ENCODE data around the gene GPN2. TPM values are rescaled to one million over a fixed set of nuclear protein-coding genes. Genes with fewer than 3 reads are reported as not detected.
"Not testable (repeated sequence)": the region's sequence is repeated elsewhere in the genome, so short reads cannot be mapped to it uniquely, and the experiment has no call there.

GPN2 gene
- total RNA-seq, 1 experiment from 2014 or later, result 15.7 TPM

DNA sequence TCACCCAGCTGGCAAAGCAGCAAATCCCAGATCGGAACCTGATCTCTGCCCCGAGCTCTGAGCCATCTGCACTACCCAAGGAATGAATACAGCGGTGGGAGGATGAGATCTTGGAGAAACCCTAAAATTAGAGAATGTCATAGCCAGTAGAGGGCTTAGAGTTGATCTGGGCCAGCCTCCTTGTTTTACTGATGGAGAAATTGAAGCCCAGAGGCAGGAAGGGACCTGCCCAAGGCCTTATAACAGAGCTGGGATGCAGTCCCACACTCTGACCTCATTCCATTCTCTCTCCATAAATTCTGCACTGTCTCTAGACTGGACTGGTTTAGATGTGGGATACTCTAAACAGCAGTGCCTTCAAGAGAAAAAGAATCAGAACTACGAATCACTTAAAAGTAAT lies 31.9 kb downstream of the GPN2 start:
- no peak for DNase-seq (ENCODE audit: low read depth)

DNA sequence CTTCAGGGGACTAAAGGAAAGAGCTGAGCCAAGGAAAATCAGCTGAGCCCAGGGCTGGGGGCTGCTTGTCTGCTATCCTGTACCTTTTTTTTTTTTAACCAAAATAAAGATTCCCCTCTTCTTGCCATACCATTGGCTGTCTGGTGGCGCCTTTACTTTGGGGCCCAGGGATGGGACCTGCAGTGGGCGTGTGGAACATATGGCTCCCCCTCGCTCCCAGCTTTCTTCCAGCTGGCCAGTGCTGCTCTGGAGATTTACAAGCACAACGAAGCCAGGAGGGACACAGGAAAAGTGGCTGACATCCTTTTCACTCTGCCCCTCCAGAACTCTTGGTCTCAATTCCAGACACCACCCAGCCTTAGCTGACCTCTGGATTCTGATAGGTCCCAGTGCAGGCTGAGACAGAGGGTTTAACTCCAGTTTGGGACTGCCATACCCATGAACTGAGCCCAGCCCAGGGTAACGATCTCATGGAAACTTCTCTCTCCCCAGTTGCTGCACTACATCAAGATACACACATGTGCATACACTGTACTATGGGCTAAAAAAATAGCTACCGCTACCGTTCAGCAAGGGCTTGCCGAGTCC lies 32.5 kb downstream of the GPN2 start:
- DNase-seq (ENCODE audit: low read depth), result no peak

DNA sequence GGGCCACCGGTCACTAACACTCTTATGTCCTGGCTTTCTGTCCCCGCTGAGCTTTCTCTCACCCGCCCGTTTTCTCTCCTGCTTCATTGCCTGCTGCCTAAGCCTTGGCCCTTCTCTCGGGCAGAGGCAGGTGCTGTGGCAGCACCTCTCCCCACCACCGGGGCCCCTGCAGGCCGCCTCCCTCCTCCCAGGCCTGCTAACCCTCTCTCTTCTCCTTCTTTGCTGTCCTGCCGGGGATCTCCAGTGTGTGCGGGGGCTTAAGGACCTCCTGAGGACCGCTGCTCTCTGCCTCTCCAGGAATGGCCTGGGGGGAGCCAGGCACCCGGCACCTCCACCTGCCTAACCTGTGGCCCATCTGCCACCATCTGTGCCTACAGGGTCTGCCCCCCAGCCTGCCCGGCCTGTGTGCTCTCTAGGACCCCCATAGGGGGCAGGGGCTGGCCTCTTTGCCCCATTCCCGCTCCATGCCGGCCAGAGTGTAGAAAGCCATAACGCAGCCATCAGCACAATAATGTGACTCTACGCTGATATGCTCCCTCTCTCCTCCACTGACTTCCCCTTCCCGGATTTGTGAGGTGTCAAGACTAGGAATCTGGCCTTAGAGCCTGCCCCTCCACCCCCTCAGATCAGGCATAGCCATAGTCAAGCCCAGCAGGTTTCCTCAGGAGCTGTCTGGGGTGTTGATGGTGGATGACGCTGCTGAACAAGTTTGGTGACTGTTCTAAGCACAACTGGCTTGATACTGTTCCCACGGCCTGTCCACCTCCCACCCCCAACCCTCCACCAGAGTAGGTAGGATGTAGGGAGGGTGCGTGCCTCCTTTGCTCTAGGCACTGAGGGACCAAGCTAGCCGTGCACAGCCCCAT lies 33.2 kb downstream of the GPN2 start:
- DNase-seq (ENCODE audit: low read depth), result no peak

DNA sequence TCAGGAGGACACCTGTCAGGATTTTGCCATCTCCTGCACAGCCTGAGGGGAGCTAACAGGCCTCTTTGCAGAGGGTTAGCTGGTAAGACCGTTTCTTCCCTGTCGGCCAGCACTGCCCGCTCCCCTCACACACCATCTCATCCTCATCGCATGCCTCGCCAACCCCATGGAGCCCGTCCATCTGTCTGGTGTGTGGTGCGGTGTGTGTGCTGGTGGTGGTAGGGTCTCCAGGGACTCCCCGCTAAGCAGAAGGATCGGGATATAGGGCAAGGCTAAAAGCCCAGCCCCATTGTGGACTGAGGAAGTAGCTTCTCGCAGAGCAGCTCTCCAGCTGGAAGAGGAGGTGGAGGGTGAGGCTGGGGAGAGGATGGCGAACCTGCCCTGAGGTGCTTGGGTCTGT lies 33.9 kb downstream of the GPN2 start:
- DNase-seq (ENCODE audit: low read depth), result no peak

DNA sequence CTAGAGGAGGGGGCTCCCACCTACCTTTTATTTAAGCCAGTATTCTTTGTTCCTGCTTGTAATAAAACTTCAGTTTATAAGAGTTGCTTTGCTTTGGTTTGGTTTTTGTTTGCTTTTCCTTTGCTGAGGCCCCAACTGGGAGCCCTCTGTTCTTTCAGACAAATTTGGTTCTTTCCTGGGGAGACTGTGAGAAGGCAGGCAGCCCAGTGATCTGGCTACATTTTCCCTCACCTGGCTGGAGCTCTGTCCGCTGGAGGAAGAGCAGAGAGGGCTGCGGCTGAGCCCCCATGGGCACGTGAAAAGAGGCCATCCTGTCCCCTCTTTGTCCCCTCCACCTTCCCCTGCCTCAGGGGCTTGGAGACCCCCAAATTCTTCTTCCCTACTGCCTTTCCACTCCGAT lies 34.4 kb downstream of the GPN2 start:
- no peak for DNase-seq (ENCODE audit: low read depth)

DNA sequence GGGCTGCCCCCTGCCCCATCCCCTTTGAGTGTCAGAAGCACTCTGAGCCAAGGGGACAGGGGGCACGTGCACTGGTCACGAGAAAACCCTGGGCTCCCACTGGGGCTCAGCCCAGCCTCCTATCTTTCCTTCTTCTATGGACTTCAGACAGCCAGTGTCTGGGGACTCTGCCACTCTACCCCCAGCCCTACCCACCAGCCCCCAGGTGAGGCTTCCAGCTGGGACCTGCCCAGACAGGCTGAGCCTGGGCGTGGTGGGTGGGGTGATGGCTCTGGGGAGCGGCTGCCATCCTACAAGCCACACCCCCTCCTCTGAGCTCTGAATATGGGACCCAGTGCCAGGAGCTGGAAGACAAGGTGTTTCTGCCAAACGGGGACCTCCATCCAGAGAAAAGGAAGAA lies 35.2 kb downstream of the GPN2 start:
- no peak for DNase-seq (ENCODE audit: low read depth)

DNA sequence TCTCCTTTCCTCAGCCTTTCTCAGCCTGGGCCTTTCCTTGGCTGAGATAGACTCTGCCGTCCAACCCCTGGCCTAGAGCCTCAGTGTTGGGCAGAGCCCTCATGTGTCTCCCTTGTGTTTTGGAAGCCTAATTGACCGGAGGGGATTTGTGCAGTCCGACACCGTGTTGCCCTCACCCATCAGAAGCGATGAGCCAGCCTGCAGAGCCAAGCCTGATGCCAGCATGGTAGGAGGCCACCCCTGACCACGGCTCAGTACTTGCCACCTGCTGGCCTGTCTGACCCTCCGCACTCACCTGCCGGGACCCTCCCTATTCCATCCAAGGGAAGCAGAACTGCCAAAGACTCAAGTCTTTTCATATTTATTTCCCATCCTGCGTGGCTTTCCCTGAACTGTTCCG lies 36.5 kb downstream of the GPN2 start:
- no peak for DNase-seq (ENCODE audit: low read depth)

DNA sequence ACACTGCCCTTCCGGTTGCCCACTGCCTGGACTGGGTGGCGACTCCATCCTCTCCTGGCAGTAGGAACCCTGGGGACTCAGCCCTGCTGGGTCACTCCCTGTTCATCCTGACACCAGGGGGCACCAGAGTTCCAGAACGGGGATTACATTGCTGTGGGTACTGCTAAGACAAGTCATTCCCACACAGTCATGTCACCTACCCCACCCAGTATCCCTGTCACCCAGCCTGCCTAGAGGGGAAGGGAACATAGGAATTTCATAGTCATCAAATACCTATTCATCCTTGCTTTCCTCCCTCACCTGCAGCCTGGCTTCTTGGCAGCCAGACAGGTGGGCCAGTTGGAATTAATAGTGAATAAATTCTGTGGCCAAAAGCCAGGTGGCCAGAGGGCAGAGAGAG lies 36.9 kb downstream of the GPN2 start:
- peak; percentile 85 for DNase-seq (ENCODE audit: low read depth)

DNA sequence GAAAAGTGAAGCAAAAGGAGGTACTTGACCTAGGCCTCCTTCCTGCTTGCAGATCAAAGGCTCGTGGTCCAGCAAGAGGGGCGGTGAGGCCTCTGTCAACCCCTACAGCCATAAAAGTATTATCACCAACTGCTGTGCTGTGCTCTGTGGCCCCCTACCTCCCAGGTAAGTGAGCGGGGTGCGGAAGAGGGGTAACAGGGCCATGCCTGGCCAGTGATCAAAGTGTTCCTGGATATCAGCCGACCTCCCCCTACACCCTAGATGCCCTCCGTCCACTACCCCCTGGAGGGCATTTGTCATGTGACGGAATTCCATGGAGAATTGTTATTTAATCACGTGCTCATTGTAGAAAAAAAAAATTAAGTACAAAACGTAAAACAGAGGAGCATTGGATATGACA lies 37.4 kb downstream of the GPN2 start:
- DNase-seq (ENCODE audit: low read depth), result no peak

DNA sequence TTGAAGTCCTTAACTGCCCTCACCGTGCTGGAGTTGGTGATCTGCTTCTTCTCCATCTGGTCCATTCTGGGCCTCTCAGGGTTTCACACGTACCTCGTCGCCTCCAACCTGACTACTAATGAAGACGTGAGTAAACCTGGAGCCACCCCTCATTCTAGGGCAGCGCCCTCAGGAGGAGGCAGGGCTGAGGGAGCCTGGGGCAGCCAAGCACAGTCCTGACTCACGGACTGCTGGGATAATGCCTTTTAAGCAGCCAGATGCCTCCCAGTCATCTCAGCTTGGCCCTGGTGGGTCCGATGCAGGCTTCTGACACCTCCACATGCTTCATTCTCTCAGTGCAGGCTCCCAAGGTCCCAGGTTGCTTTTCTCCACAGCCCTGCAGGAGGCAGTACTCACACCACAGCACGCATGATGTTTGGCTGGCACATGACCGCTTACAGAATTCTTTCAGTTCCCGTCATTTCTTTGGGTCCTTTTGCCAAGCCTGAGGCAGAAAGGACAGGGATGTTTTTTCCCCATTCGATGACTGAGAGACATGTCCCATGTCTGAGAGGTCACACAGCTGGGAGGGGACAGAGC lies 38.9 kb downstream of the GPN2 start:
- DNase-seq (ENCODE audit: low read depth), result no peak

DNA sequence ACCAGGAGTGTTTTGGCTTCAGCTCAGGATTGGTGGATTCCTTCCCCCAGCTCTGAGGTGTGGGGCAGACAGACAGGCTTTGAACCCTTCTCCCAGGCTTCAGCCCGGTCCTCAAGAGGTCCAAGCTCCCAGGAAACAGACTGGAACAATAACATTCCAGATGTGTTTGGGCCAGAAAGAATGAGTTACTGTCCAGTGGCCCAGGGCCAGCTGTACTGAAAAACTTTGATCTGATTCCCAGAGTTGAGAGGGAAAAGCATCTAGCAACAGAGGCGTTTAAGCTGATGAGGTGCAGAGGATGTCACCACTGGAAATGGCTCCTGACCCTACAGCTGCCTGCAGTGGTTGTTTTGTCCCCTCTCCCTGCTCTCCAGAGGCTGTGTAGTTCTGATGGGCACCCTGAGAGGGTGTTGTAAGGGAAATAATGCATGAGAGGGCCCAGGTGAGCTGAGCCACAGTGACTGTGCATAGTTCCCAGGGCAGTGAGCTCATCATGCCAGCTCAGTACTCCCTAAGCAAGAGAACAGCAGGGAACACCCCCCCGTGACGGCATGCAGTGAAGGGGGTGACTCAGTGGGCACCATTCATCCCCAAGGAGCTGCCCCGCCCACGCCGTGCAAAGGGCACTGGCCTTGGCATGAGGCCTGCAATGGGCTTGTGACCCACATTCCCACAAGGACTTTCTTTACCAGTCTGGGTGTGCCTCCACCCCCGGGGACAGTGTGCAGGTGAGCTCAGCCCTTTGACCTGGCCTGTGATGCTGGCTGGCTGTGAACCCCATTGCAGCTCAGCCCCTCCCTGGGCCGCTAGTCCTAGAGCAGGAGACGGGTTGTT lies 40.9 kb downstream of the GPN2 start:
- peak; percentile 95 for DNase-seq (ENCODE audit: low read depth)

DNA sequence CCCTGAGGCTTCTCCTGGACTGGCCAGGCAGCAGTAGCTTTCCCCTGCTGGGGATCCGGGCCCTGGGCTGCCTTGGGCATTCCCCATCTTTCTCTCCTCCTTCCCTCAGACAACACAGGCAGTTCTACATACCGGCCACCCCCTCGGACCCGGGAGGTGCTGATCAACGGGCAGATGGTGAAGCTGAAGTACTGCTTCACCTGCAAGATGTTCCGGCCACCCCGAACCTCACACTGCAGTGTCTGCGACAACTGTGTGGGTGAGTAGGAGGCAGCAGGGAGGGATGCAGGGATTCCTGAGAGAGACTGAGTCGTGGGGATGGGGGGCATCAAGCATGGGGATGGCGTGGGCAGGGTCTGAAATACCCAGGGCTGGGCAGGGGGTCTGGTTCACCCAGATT lies 41.6 kb downstream of the GPN2 start:
- DNase-seq (ENCODE audit: low read depth), result no peak

DNA sequence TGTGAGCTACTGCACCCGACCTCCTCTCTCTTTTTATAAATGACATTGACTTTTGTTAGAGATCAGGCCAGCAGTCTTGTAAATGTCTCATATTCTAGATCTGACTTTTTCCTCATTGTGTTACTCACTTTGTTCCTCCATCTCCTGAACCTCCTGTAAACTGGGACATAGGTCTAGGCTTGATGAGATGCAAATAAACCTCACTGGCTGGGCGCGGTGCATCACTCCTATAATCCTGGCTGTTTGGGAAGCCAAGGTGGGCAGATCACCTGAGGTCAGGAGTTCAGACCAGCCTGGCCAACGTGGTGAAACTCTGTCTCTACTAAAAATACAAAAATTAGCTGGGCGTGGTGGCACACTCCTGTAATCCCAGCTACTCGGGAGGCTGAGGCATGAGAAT lies 42.3 kb downstream of the GPN2 start:
- not testable (repeated sequence) for DNase-seq (ENCODE audit: low read depth)

DNA sequence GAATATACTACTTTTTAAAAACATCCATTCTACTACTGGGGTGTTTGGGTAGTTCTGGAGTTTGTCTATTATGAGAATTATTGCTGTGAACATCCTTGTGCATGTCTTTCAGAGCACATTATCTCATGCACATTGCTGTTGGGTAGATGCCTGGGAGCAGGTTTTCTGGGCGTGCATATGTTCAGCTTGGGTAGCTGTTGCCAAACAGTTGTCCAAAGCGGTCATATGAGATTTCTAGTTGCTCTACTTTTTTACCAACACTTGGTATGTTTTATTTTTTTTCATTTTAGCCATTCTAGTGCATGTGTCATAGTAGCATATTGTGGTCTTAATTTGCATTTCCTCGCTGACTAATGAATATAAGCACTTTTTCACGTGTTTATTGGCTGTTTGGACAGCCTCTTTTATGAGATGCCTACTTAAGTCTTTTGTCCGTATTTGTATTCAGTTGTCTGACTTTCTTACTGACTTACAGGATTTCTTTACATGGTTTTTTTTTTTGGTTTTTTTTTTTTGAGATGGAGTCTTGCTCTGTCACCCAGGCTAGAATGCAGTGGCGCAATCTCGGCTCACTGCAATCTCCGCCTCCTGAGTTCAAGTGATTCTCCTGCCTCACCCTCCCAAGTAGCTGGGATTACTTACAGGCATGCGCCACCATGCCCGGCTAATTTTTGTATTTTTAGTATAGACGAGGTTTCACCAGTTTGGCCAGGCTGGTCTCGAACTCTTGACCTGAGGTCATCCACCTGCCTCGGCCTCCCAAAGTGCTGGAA lies 45.5 kb downstream of the GPN2 start:
- DNase-seq (ENCODE audit: low read depth), result peak; percentile 34

DNA sequence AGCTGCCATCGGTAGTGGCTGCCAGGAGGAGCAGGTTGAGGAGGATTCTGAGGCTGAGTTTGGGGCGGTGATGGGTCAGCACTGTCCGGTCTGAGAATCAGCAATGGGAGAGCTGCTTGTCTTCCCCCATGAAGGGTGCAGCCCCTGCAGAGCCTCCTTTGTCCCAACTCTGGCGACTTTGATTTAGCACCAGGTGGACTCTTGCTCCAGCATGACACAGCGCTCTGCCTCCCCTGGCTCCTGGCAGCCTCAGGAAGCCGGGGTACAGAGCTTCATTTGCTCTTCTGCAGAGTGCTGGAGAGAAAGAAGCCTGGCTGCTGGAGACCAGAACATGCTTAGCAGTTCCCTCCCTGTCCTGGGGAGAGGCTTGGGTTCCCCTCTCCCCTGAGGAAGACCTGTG lies 50.3 kb downstream of the GPN2 start:
- no peak for DNase-seq (ENCODE audit: low read depth)

DNA sequence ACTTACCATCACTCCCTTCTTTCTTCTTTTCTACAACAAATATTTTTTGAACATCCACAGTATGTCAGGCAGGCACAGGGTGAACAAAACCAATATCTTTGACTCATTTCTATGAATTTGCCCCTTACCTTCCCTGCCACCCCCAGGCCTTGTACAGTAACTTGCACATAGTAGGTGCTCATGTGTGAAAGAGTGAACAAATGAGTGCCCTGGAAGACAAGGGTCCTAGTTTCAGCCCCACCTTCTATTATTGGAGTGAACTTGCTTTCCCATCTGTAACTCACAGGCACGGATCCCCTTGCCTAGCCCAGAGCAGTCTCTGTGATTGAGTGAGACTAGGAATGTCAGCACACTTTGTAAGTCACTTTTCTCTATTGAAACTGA lies 50.8 kb downstream of the GPN2 start:
- DNase-seq (ENCODE audit: low read depth), result no peak

DNA sequence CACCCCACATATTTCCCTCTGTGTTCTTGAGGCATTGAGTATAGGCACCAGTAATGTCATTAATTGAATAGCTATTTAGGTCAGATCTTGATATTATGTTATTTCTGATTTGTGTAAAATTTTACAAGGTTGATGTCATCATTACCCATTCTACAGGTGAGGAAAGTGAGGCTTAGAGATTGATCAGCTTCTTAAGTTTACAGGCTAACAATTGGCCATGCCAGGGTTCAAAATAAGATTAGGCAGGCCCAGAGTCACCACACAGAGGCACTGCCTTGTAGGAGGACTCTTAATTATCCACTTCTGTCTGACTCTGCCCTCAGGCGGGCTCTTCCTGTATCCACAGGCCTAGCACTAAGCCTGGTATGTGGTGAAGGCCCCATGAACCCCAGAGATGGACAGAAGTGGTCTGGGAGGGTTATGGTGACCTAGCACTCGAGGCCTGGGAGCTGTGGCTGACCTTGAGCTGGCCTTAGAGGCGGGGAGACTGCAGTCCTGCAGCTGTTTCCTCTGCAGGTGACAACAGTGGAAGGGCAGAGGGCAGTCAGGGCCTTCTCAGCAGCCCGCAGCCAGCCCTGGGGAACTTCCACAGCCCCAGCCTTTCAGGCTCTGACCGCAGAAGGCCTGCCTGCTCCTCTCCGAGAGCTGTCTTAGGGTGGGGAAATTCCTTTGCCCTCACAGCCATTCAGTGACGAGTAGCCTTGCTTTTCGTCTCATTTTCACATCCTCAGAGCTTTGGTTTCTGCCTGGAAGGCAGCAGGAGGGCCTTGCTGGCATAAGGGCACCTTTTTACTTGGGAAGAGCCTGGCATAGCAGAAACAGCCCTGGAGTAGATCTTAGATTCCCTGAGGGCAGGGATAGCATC lies 51.4 kb downstream of the GPN2 start:
- DNase-seq (ENCODE audit: low read depth), result no peak

DNA sequence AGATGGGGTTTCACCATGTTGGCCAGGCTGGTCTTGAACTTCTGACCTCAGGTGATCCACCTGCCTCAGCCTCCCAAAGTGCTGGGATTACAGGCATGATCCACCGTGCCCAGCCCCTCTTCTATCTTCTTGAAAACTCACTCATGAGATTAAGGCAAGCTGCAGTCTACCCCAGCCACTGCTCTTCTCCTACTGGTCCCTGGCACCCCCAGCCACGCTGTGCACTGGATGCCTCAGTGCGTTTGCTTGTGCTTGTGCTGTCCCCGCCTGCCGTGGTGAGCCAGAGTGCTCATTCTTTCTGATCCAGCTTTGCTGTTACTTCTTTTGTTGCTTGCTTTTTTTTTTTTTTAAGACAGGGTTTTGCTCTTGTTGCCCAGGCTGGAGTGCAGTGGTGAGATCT lies 52.4 kb downstream of the GPN2 start:
- DNase-seq (ENCODE audit: low read depth), result not testable (repeated sequence)

DNA sequence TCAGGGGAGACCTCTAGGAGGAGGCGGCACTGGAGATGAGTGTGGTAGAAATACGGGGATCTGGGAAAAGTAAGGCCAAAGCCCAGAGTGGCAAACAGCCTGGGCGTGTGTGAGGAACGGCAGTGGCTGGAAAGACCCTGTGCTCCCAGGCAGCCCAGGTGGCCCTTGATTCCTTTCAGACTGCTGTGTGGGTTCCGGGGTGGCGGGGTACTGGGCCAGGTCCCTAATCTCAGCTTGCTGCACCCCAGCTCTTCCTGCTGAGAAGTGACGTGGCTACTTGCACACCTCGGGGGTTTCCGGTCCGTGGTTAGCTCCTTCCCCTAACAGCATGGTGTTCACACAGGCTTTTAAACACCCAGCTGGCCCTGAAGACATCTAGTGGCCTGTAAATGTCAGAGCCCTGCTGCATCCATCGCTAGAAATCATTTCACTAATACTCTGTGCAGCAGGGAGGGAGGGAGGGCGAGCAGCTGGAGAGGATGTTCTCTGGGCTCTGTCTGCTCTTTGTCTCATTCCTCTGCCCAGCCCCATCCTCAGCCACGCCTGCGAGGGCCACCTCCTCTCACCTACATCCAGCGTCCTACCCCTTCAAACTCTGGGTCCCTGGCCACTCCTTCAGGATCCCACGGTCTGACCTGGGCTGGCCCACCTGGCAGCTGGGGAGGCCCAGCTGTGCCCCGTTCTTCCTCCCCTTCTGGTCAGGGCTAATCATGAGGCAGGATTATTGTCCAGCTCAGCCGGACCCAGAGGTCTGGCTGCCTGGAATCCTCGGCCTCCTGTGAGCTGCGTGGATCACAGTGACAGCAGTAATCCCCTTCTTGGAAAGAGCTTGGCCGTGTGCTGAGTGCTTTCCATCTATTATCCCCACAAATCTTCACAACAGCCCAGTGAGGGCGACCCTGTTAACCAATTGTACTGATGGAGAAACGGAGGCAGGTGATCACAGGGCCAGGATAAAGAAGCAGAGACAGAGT lies 56.4 kb downstream of the GPN2 start:
- DNase-seq (ENCODE audit: low read depth), result no peak

Data from M059J (cell line).